ENCODE data around the gene PRRX2. TPM values are rescaled to one million over a fixed set of nuclear protein-coding genes. Genes with fewer than 3 reads are reported as not detected.

The PRRX2 gene
- total RNA-seq, 1 donor from 2014 or later: 112 TPM

DNA sequence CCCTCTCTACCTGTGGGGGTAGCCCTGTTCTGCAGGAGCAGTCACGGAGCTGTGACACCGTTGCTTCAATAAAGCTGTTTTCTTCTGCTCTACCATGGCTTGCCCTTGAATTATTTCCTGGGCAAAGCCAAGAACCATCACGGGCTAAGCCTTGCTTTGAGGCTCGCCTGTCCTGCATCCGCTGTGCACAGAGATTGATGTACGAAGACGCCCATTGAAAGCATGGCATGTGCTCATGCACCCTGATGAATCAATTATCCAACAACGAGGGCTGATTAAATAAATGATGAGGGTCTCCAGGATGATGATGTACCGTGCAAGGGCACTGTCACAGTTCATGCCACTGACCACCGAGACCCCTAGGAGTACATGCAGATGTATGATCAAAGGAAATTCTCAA lies 66.7 kb downstream of the PRRX2 start:
- TF ChIP-seq, protein P1, sequence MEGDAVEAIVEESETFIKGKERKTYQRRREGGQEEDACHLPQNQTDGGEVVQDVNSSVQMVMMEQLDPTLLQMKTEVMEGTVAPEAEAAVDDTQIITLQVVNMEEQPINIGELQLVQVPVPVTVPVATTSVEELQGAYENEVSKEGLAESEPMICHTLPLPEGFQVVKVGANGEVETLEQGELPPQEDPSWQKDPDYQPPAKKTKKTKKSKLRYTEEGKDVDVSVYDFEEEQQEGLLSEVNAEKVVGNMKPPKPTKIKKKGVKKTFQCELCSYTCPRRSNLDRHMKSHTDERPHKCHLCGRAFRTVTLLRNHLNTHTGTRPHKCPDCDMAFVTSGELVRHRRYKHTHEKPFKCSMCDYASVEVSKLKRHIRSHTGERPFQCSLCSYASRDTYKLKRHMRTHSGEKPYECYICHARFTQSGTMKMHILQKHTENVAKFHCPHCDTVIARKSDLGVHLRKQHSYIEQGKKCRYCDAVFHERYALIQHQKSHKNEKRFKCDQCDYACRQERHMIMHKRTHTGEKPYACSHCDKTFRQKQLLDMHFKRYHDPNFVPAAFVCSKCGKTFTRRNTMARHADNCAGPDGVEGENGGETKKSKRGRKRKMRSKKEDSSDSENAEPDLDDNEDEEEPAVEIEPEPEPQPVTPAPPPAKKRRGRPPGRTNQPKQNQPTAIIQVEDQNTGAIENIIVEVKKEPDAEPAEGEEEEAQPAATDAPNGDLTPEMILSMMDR (IDR thresholded peaks at IDR 0.05): no peak
- Histone ChIP-seq H3K36me3 (no peaks in the 10 kb centered on the region), H3K9me3 (no peaks in the 10 kb centered on the region), H3K4me1 (peaks cover 0 to 2% of the 10 kb centered on the region in 2 donors), H3K27ac (no peak overlapping the region), H3K27me3 (no peaks in the 10 kb centered on the region), H3K4me3 (no peak overlapping the region)
- intact Hi-C loops (cut with DNase I): no loop called here
- DNase-seq (ENCODE audit: low spot score in 2 of 2): no peak

DNA sequence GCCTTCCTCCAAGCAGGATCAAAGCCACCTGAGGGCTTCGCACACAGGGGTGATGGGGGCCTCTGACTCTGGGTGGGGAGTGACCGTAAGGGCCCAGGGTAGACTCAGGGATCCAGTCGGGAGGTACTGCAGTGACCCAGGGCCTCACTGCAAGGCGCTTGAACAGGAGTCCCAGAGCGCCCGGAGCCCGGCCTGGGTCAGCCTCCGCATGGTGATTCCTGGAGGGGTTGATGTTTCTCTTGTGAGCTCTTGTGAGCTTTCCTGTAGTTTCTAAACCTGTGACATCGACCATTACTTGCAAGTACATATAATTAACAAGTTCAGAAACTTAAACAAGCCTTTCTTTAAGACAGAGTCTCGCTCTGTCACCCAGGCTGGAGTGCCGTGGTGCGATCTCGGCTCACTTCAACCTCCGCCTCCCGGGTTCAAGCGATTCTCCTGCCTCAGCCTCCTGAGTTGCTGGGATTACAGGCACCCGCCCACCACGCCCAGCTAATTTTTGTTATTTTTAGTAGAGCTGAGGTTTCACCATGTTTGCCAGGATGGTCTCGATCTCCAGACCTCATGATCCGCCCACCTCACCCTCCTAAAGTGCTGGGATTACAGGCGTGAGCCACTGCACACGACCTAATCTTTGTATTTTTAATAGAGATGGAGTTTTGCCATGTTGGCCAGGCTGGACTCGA lies 67.6 kb downstream of the PRRX2 start:
- Histone ChIP-seq H3K9me3 (no peaks in the 10 kb centered on the region), H3K27me3 (no peaks in the 10 kb centered on the region), H3K36me3 (no peaks in the 10 kb centered on the region), H3K4me1 (no peaks in the 10 kb centered on the region), H3K4me3 (no peak overlapping the region), H3K27ac (no peak overlapping the region)
- intact Hi-C loops (cut with DNase I): no loop called here
- no peak for DNase-seq (ENCODE audit: low spot score in 2 of 2)
- TF ChIP-seq, protein P1 (IDR thresholded peaks at IDR 0.05): no peak

GRCh38 chr9:129733632-129733953 lies 68.1 kb downstream of the PRRX2 start:
- H3K4me1 ChIP-seq: no peaks in the 10 kb centered on the region
- intact Hi-C loops (cut with DNase I): no loop called here
- H3K27ac ChIP-seq: no peak overlapping the region
- no peaks in the 10 kb centered on the region for H3K36me3 ChIP-seq
- no peak for DNase-seq (ENCODE audit: low spot score in 2 of 2)
- no peaks in the 10 kb centered on the region for H3K9me3 ChIP-seq
- TF ChIP-seq, protein P1 (IDR thresholded peaks at IDR 0.05): no peak
- no peaks in the 10 kb centered on the region for H3K27me3 ChIP-seq
- no peak overlapping the region for H3K4me3 ChIP-seq

- Histone ChIP-seq H3K27ac (no peak overlapping the region), H3K36me3 (no peaks in the 10 kb centered on the region), H3K4me3 (no peak overlapping the region), H3K27me3 (no peaks in the 10 kb centered on the region), H3K4me1 (no peaks in the 10 kb centered on the region), H3K9me3 (no peaks in the 10 kb centered on the region)
- no peak for DNase-seq (ENCODE audit: low spot score in 2 of 2)
- intact Hi-C loops (cut with DNase I): no loop called here
- TF ChIP-seq, protein P1 (IDR thresholded peaks at IDR 0.05): no peak
Observed at GRCh38 chr9:129735546-129735945, 70.1 kb downstream of the PRRX2 start.

DNA sequence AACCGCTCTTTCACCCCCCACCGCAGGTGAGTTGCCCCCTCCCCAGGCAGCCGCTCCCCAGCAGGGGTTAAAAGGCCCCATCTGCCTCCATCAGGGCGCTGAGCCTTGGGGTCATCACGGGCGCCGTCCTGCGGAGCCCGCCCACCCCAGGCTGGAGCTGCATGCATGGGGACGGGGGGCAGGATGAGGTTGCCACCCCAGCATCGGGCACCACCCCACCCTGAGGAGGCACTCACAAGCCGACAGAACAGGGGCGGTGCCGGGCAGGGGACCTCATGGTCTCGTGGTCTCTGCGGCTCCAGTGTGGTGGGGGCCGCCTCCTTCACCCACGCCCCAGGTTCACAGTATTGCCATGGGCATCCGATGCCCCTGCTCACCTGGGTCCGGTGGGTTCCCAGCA lies 70.9 kb downstream of the PRRX2 start:
- Histone ChIP-seq H3K27ac (no peak overlapping the region), H3K9me3 (no peaks in the 10 kb centered on the region), H3K4me3 (no peak overlapping the region), H3K4me1 (no peaks in the 10 kb centered on the region), H3K36me3 (no peaks in the 10 kb centered on the region), H3K27me3 (no peaks in the 10 kb centered on the region)
- intact Hi-C loops (cut with DNase I): no loop called here
- TF ChIP-seq, protein P1 (IDR thresholded peaks at IDR 0.05): no peak
- DNase-seq (ENCODE audit: low spot score in 2 of 2): no peak
